RPMI8226 (cell line): ENCODE data around the gene SOCS6.
A peak's percentile ranks its signal among the peaks of the same experiment; 100 is the strongest.
"Not testable (repeated sequence)": the region's sequence is repeated elsewhere in the genome, so short reads cannot be mapped to it uniquely, and the experiment has no call there.

Experiments
- DNase-seq: peaks from one replicate; pipeline ENCODE4 v3.0.0-alpha.2; 2015

Gene SOCS6

GRCh38 chr18:70324897-70325296, 36.1 kb downstream of the SOCS6 start:
- DNase-seq, result no peak

- DNase-seq, result no peak
Measured at GRCh38 chr18:70326255-70326654, 37.4 kb downstream of the SOCS6 start.

- no peak for DNase-seq
Measured at GRCh38 chr18:70328169-70328568, 39.3 kb downstream of the SOCS6 start.

GRCh38 chr18:70329071-70329470, 40.2 kb downstream of the SOCS6 start:
- no peak for DNase-seq

GRCh38 chr18:70330887-70331286, 42.0 kb downstream of the SOCS6 start:
- no peak for DNase-seq

- DNase-seq, result no peak
Measured at GRCh38 chr18:70331456-70332097, 42.7 kb downstream of the SOCS6 start.

GRCh38 chr18:70332694-70333093, 43.8 kb downstream of the SOCS6 start:
- DNase-seq, result no peak

- DNase-seq, result no peak
Measured at GRCh38 chr18:70333316-70333715, 44.5 kb downstream of the SOCS6 start.

GRCh38 chr18:70333757-70334156, 44.9 kb downstream of the SOCS6 start:
- no peak for DNase-seq

- no peak for DNase-seq
Measured at GRCh38 chr18:70334264-70334663, 45.4 kb downstream of the SOCS6 start.

GRCh38 chr18:70334728-70335329, 46.0 kb downstream of the SOCS6 start:
- DNase-seq, result no peak

GRCh38 chr18:70335892-70336726, 47.3 kb downstream of the SOCS6 start:
- DNase-seq, result no peak

- peak; percentile 18 for DNase-seq
Measured at GRCh38 chr18:70337139-70337972, 48.5 kb downstream of the SOCS6 start.

GRCh38 chr18:70338890-70339289, 50.0 kb downstream of the SOCS6 start:
- DNase-seq, result no peak

GRCh38 chr18:70339915-70340314, 51.1 kb downstream of the SOCS6 start:
- DNase-seq, result no peak

- not testable (repeated sequence) for DNase-seq
Measured at GRCh38 chr18:70348481-70348880, 59.6 kb downstream of the SOCS6 start.

GRCh38 chr18:70349316-70349715, 60.5 kb downstream of the SOCS6 start:
- no peak for DNase-seq

- DNase-seq, result no peak
Measured at GRCh38 chr18:70354080-70354479, 65.2 kb downstream of the SOCS6 start.

- DNase-seq, result no peak
Measured at GRCh38 chr18:70354771-70355170, 65.9 kb downstream of the SOCS6 start.

GRCh38 chr18:70355620-70356385, 67.0 kb downstream of the SOCS6 start:
- no peak for DNase-seq

GRCh38 chr18:70358105-70358406, 69.2 kb downstream of the SOCS6 start:
- not testable (repeated sequence) for DNase-seq

GRCh38 chr18:70359071-70359470, 70.2 kb downstream of the SOCS6 start:
- DNase-seq, result no peak

- no peak for DNase-seq
Measured at GRCh38 chr18:70362258-70362657, 73.4 kb downstream of the SOCS6 start.
